Activated naive CD4-positive, alpha-beta T cell treated with anti-CD3 and anti-CD28 coated beads, Interleukin-2, amount 10 ng/mL, durations not matched to agents 7 days and 5 days (primary cell): ENCODE results near the gene FN3K.
"Not testable (repeated sequence)": the region's sequence is repeated elsewhere in the genome, so short reads cannot be mapped to it uniquely, and the experiment has no call there.

Source experiments
- CTCF ChIA-PET: fragments of 350-600 bp; sonication (Branson Sonifier 250); formaldehyde crosslinking; loops from one replicate; lab custom pipeline; 2021; ENCODE audit warnings: antibody characterized with exemption; lab: Charles Lee
- DNase-seq: peaks from one replicate; pipeline ENCODE4 v3.0.0-alpha.2; 2020
- H3K27ac Mint-ChIP-seq: one replicate; pipeline ENCODE4 v1.8.0; 2021; ENCODE audit warnings: mild to moderate bottlenecking, moderate library complexity, mixed read lengths
- H3K27me3 Mint-ChIP-seq: one replicate; pipeline ENCODE4 v1.8.0; 2021; ENCODE audit warnings: mild to moderate bottlenecking, mixed read lengths
- H3K36me3 Mint-ChIP-seq: one replicate; pipeline ENCODE4 v1.8.0; 2021; ENCODE audit warnings: mixed read lengths
- H3K4me1 Mint-ChIP-seq: one replicate; pipeline ENCODE4 v1.8.0; 2021; ENCODE audit warnings: mixed read lengths
- H3K4me3 Mint-ChIP-seq: one replicate; pipeline ENCODE4 v1.8.0; 2021; ENCODE audit warnings: mild to moderate bottlenecking, moderate library complexity, mixed read lengths
- H3K9me3 Mint-ChIP-seq: one replicate; pipeline ENCODE4 v1.8.0; 2021; ENCODE audit warnings: mixed read lengths

FN3K gene

GRCh38 chr17:82740906-82741759 lies 5.7 kb downstream of the FN3K start:
- H3K27ac Mint-ChIP-seq: no peak overlapping the region
- CTCF ChIA-PET: no interaction called here
- H3K4me1 Mint-ChIP-seq: peaks cover 1% of the 10 kb centered on the region
- no peak for DNase-seq
- peaks cover 24% of the 10 kb centered on the region for H3K9me3 Mint-ChIP-seq
- peaks cover 5% of the 10 kb centered on the region for H3K27me3 Mint-ChIP-seq
- H3K36me3 Mint-ChIP-seq: peaks cover 22% of the 10 kb centered on the region
- no peak overlapping the region for H3K4me3 Mint-ChIP-seq

GRCh38 chr17:82743344-82744219 lies 8.2 kb downstream of the FN3K start:
- CTCF ChIA-PET: no interaction called here

GRCh38 chr17:82744736-82745135 lies 9.3 kb downstream of the FN3K start:
- H3K4me1 Mint-ChIP-seq, H3K4me3 Mint-ChIP-seq, H3K27ac Mint-ChIP-seq, H3K27me3 Mint-ChIP-seq, CTCF ChIA-PET, DNase-seq: not testable (repeated sequence)
- peaks cover 21% of the 10 kb centered on the region for H3K36me3 Mint-ChIP-seq
- H3K9me3 Mint-ChIP-seq: peaks cover 26% of the 10 kb centered on the region

More at GRCh38 chr17:82743344-82744219, 8.2 kb downstream of the FN3K start:
- no peaks in the 10 kb centered on the region for H3K4me1 Mint-ChIP-seq
- no peak overlapping the region for H3K4me3 Mint-ChIP-seq
- H3K9me3 Mint-ChIP-seq: peaks cover 26% of the 10 kb centered on the region
- H3K27me3 Mint-ChIP-seq: no peaks in the 10 kb centered on the region
- DNase-seq: no peak
- peaks cover 21% of the 10 kb centered on the region for H3K36me3 Mint-ChIP-seq
- no peak overlapping the region for H3K27ac Mint-ChIP-seq

- no peak overlapping the region for H3K27ac Mint-ChIP-seq
- H3K9me3 Mint-ChIP-seq: peaks cover 21% of the 10 kb centered on the region
- H3K4me3 Mint-ChIP-seq: no peak overlapping the region
- H3K27me3 Mint-ChIP-seq: peaks cover 8% of the 10 kb centered on the region
- peaks cover 17% of the 10 kb centered on the region for H3K36me3 Mint-ChIP-seq
- no peaks in the 10 kb centered on the region for H3K4me1 Mint-ChIP-seq
- CTCF ChIA-PET: no interaction called here
- DNase-seq: no peak
Measured at GRCh38 chr17:82745524-82745923, 10.1 kb downstream of the FN3K start.

GRCh38 chr17:82748756-82749155 lies 13.3 kb downstream of the FN3K start:
- Mint-ChIP-seq H3K4me3 (no peak overlapping the region), H3K27ac (no peak overlapping the region), H3K4me1 (peaks cover 12% of the 10 kb centered on the region), H3K9me3 (peaks cover 8% of the 10 kb centered on the region), H3K36me3 (no peaks in the 10 kb centered on the region), H3K27me3 (peaks cover 9% of the 10 kb centered on the region)
- DNase-seq: no peak
- CTCF ChIA-PET: interaction anchor here (0.7 to 1.1 kb wide), 2 partner anchors 17 to 36 kb away, joined by 3 to 4 read pairs; no protein-coding TSS in a partner anchor

GRCh38 chr17:82750241-82750908 lies 15.0 kb downstream of the FN3K start:
- H3K4me3 Mint-ChIP-seq: peak overlapping the region; percentile 54
- CTCF ChIA-PET: no interaction called here
- peaks cover 9% of the 10 kb centered on the region for H3K27me3 Mint-ChIP-seq
- peak; percentile 29 for DNase-seq
- H3K9me3 Mint-ChIP-seq: peaks cover 7% of the 10 kb centered on the region
- H3K36me3 Mint-ChIP-seq: peaks cover 6% of the 10 kb centered on the region
- H3K4me1 Mint-ChIP-seq: peaks cover 25% of the 10 kb centered on the region
- H3K27ac Mint-ChIP-seq: no peak overlapping the region

- Mint-ChIP-seq H3K9me3 (peaks cover 2% of the 10 kb centered on the region), H3K27me3 (peaks cover 9% of the 10 kb centered on the region), H3K4me1 (peaks cover 30% of the 10 kb centered on the region), H3K27ac (no peak overlapping the region), H3K36me3 (peaks cover 11% of the 10 kb centered on the region), H3K4me3 (peak overlapping the region; percentile 33)
- CTCF ChIA-PET: no interaction called here
- DNase-seq: no peak
Measured at GRCh38 chr17:82751171-82751570, 15.8 kb downstream of the FN3K start.

GRCh38 chr17:82751571-82752370 lies 16.4 kb downstream of the FN3K start, which contains the start of gene TBCD:
Gene TBCD (plus strand): TSS chr17:82752065. CDS start chr17:82752194, 129 bp downstream.
- Mint-ChIP-seq H3K4me1 (peaks cover 30% of the 10 kb centered on the region), H3K27ac (peak within 1 kb of the TSS; percentile 79), H3K27me3 (peaks cover 9% of the 10 kb centered on the region), H3K36me3 (peaks cover 12% of the 10 kb centered on the region), H3K9me3 (no peaks in the 10 kb centered on the region), H3K4me3 (peak within 1 kb of the TSS; percentile 87)
- CTCF ChIA-PET: no interaction called here
- DNase-seq: peak; percentile 91

GRCh38 chr17:82752371-82753200 lies 17.2 kb downstream of the FN3K start:
- H3K27ac Mint-ChIP-seq: peak overlapping the region; percentile 76
- peaks cover 30% of the 10 kb centered on the region for H3K4me1 Mint-ChIP-seq
- H3K9me3 Mint-ChIP-seq: no peaks in the 10 kb centered on the region
- DNase-seq: no peak
- H3K27me3 Mint-ChIP-seq: peaks cover 9% of the 10 kb centered on the region
- peak overlapping the region; percentile 87 for H3K4me3 Mint-ChIP-seq
- peaks cover 16% of the 10 kb centered on the region for H3K36me3 Mint-ChIP-seq
- CTCF ChIA-PET: no interaction called here

- CTCF ChIA-PET: no interaction called here
- peaks cover 9% of the 10 kb centered on the region for H3K27me3 Mint-ChIP-seq
- H3K9me3 Mint-ChIP-seq: no peaks in the 10 kb centered on the region
- peaks cover 16% of the 10 kb centered on the region for H3K36me3 Mint-ChIP-seq
- no peak for DNase-seq
- H3K4me3 Mint-ChIP-seq: peak overlapping the region; percentile 87
- H3K4me1 Mint-ChIP-seq: peaks cover 30% of the 10 kb centered on the region
- peak overlapping the region; percentile 76 for H3K27ac Mint-ChIP-seq
Measured at GRCh38 chr17:82753201-82753464, 17.7 kb downstream of the FN3K start.

- DNase-seq: peak; percentile 62
- Mint-ChIP-seq H3K27me3 (peaks cover 9% of the 10 kb centered on the region), H3K4me1 (peaks cover 30% of the 10 kb centered on the region), H3K36me3 (peaks cover 18% of the 10 kb centered on the region), H3K27ac (peak overlapping the region; percentile 67), H3K4me3 (peak overlapping the region; percentile 4), H3K9me3 (no peaks in the 10 kb centered on the region)
- CTCF ChIA-PET: interaction anchor here (0.7 kb wide), 1 partner anchor 215 kb away, joined by 3 read pairs; no protein-coding TSS in a partner anchor
Measured at GRCh38 chr17:82754297-82755208, 19.1 kb downstream of the FN3K start.

GRCh38 chr17:82756166-82756565 lies 20.8 kb downstream of the FN3K start:
- H3K9me3 Mint-ChIP-seq: no peaks in the 10 kb centered on the region
- H3K36me3 Mint-ChIP-seq: peaks cover 22% of the 10 kb centered on the region
- H3K27me3 Mint-ChIP-seq: no peaks in the 10 kb centered on the region
- CTCF ChIA-PET: interaction anchor here (0.6 kb wide), 1 partner anchor 108 kb away, joined by 3 read pairs; no protein-coding TSS in a partner anchor
- no peak overlapping the region for H3K4me3 Mint-ChIP-seq
- H3K4me1 Mint-ChIP-seq: peaks cover 30% of the 10 kb centered on the region
- H3K27ac Mint-ChIP-seq: no peak overlapping the region
- DNase-seq: no peak
